Activated CD8-positive, alpha-beta T cell treated with anti-CD3 and anti-CD28 coated beads for 36 hours (primary cell): ENCODE results near the gene RBMX2. TPM values are rescaled to one million over a fixed set of nuclear protein-coding genes. Genes with fewer than 3 reads are reported as not detected.

Source experiments
- ATAC-seq: fragments of 200-7000 bp; cut with Tn5 transposase; one replicate; pipeline ENCODE4 v1.10.0; 2021; ENCODE audit warnings: mild to moderate bottlenecking, moderate library complexity
- CTCF ChIA-PET: fragments of 350-600 bp; sonication (Branson Sonifier 250); formaldehyde crosslinking; loops from one replicate; lab custom pipeline; 2021; ENCODE audit warnings: antibody characterized with exemption; lab: Charles Lee
- POLR2A ChIA-PET: fragments of 350-600 bp; sonication (Branson Sonifier 250); formaldehyde crosslinking; loops from one replicate; lab custom pipeline; 2021; ENCODE audit warnings: antibody characterized with exemption; lab: Charles Lee
- DNase-seq: peaks from one replicate; pipeline ENCODE4 v3.0.0-alpha.2; 2020
- H3K27ac Mint-ChIP-seq: one replicate; pipeline ENCODE4 v1.8.0; 2021; ENCODE audit warnings: mild to moderate bottlenecking, mixed read lengths
- H3K27me3 Mint-ChIP-seq: one replicate; pipeline ENCODE4 v1.8.0; 2021; ENCODE audit warnings: mixed read lengths
- H3K36me3 Mint-ChIP-seq: one replicate; pipeline ENCODE4 v1.8.0; 2021; ENCODE audit warnings: low read depth, mixed read lengths
- H3K4me1 Mint-ChIP-seq: one replicate; pipeline ENCODE4 v1.8.0; 2021; ENCODE audit warnings: low read depth, mixed read lengths
- H3K4me3 Mint-ChIP-seq: one replicate; pipeline ENCODE4 v1.8.0; 2021; ENCODE audit warnings: mild to moderate bottlenecking, moderate library complexity, mixed read lengths
- H3K9me3 Mint-ChIP-seq: one replicate; pipeline ENCODE4 v1.8.0; 2021; ENCODE audit warnings: mixed read lengths
- CTCF ChIP-seq: fragments of 200-600 bp; IDR thresholded peaks from one replicate; pipeline ENCODE4 v1.8.0; 2022; ENCODE audit warnings: antibody characterized with exemption, mild to moderate bottlenecking
- intact Hi-C: fragments of 100-400 bp; cut with micrococcal nuclease; formaldehyde crosslinking; loops from one replicate; pipeline ENCODE4 v1.10.0; 2022
- total RNA-seq, 2 experiments: library from RNA; stranded (reverse); gene quantifications; one replicate each; pipeline ENCODE4 v1.2.3, GENCODE V29; 2021

The RBMX2 gene
- total RNA-seq, 2 experiments from 2014 or later: 25.4 to 27.9 TPM

- ChIA-PET POLR2A (interaction anchor here (1.1 kb wide), 1 partner anchor 12 kb away, joined by 3 read pairs; no protein-coding TSS in a partner anchor), CTCF (no interaction called here)
- no peaks in the 10 kb centered on the region for H3K9me3 Mint-ChIP-seq
- TF ChIP-seq CTCF: no peak
- H3K36me3 Mint-ChIP-seq: peaks cover 9% of the 10 kb centered on the region
- no peak for DNase-seq
- no peak overlapping the region for H3K27ac Mint-ChIP-seq
- no peak for ATAC-seq
- H3K4me1 Mint-ChIP-seq: peaks cover 4% of the 10 kb centered on the region
- no peak overlapping the region for H3K4me3 Mint-ChIP-seq
- no peaks in the 10 kb centered on the region for H3K27me3 Mint-ChIP-seq
- intact Hi-C loops: no loop called here
These were observed 13.0 kb downstream of the RBMX2 start for GRCh38 chrX:130414800-130415199.

DNA sequence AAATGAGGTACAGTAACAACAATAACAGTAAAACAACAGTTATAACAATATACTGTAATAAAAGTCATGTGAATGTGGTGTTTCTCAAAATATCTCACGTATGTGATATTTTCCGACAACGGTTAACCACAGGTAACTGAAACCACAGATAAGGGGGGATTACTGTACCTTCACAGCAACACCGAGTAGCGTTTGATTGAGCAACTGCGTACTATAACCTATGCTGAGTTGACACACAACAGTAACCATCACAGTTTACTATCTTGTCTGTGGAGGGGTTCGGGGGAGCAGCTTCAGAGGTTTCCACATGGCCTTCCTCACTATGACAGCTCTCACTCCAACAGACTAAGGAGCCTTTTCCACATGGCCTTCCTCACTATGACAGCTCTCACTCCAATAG is 13.4 kb downstream of the RBMX2 start:
- no peak for TF ChIP-seq CTCF
- peaks cover 4% of the 10 kb centered on the region for H3K4me1 Mint-ChIP-seq
- CTCF ChIA-PET: no interaction called here
- ATAC-seq: peak; percentile 24
- intact Hi-C loops: no loop called here
- H3K9me3 Mint-ChIP-seq: no peaks in the 10 kb centered on the region
- POLR2A ChIA-PET: interaction anchor here (1.1 kb wide), 1 partner anchor 12 kb away, joined by 3 read pairs; no protein-coding TSS in a partner anchor
- H3K27me3 Mint-ChIP-seq: no peaks in the 10 kb centered on the region
- no peak overlapping the region for H3K27ac Mint-ChIP-seq
- DNase-seq: no peak
- H3K4me3 Mint-ChIP-seq: no peak overlapping the region
- peaks cover 9% of the 10 kb centered on the region for H3K36me3 Mint-ChIP-seq

DNA sequence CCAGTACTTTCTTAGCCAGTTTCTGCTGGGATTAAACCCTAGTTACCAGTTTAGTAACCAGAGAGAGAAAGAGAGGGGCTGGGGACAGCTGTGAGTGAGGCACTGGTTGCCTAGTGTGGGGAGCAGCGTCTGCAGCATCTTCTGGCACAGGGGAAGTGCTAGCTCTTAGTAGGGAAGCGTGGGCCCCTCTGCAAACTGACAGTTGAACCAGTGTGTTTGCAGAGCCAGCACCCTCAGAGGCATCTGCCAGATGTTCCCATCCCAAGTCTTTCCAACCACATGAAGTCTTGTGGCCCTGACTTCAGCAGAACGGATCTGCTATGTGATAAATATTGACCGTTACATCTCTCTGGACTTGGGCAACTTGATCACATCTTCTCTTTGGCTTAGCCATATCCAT is 15.0 kb downstream of the RBMX2 start:
- H3K9me3 Mint-ChIP-seq: no peaks in the 10 kb centered on the region

GRCh38 chrX:130418066-130418465 is 16.3 kb downstream of the RBMX2 start:
- ChIA-PET POLR2A (no interaction called here), CTCF (no interaction called here)
- DNase-seq: no peak
- peaks cover 4% of the 10 kb centered on the region for H3K4me1 Mint-ChIP-seq
- H3K27ac Mint-ChIP-seq: no peak overlapping the region
- H3K4me3 Mint-ChIP-seq: no peak overlapping the region
- no peak for ATAC-seq
- H3K9me3 Mint-ChIP-seq: no peaks in the 10 kb centered on the region
- H3K36me3 Mint-ChIP-seq: peaks cover 4% of the 10 kb centered on the region
- no peaks in the 10 kb centered on the region for H3K27me3 Mint-ChIP-seq
- intact Hi-C loops: no loop called here
- no peak for TF ChIP-seq CTCF

More for the DNA sequence above, 15.0 kb downstream of the RBMX2 start:
- no peak for ATAC-seq
- Mint-ChIP-seq H3K27me3 (no peaks in the 10 kb centered on the region), H3K27ac (no peak overlapping the region), H3K36me3 (peaks cover 7% of the 10 kb centered on the region), H3K4me1 (peaks cover 4% of the 10 kb centered on the region), H3K4me3 (no peak overlapping the region)
- intact Hi-C loops: no loop called here
- no peak for TF ChIP-seq CTCF
- ChIA-PET POLR2A (no interaction called here), CTCF (no interaction called here)
- DNase-seq: no peak

DNA sequence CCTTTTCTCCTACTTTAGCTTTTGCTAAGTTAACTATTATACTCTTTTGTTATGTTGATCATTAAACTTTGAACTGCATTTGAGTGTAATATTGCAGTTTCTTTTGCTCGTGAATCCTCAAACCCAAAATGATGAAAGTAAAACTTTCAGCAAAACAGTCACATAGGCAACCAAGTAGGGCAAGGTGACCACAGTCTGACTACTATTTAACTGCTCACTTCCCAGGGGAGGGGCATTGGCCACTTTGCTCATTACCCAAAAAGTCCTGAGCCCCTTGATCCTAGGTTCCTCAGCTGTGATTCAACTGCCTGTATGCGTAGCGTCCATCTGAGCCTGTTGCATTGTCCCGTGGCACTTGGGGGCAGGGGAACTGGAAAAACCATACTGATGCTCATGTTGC is 17.0 kb downstream of the RBMX2 start:
- H3K27me3 Mint-ChIP-seq: no peaks in the 10 kb centered on the region
- H3K4me1 Mint-ChIP-seq: peaks cover 4% of the 10 kb centered on the region
- H3K4me3 Mint-ChIP-seq: no peak overlapping the region
- POLR2A ChIA-PET: no interaction called here
- DNase-seq: no peak
- no peak for TF ChIP-seq CTCF
- H3K9me3 Mint-ChIP-seq: no peaks in the 10 kb centered on the region
- H3K27ac Mint-ChIP-seq: no peak overlapping the region
- peaks cover 4% of the 10 kb centered on the region for H3K36me3 Mint-ChIP-seq
- ATAC-seq: no peak
- CTCF ChIA-PET: no interaction called here
- intact Hi-C loops: no loop called here
